Germinal center (tissue), 1 donor: ENCODE measurements around the gene ATP13A1.
A peak's percentile ranks its signal among the peaks of the same experiment; 100 is the strongest.
"Not testable (repeated sequence)": the region's sequence is repeated elsewhere in the genome, so short reads cannot be mapped to it uniquely, and the experiment has no call there.

ENCODE experiments used
- DNase-seq: peaks from one replicate; pipeline ENCODE4 v3.0.0; 2012; ENCODE audit warnings: mixed read lengths, low spot score

ATP13A1 gene

GRCh38 chr19:19663256-19664120 is at the start of gene ATP13A1:
Gene ATP13A1, minus strand, starts transcription at chr19:19663676. Its CDS starts 10 bp downstream, at chr19:19663666.
- DNase-seq, result peak; percentile 88

- no peak for DNase-seq
Observed at GRCh38 chr19:19711934-19712828, 48.7 kb upstream of the ATP13A1 start.

- DNase-seq, result no peak
Observed at GRCh38 chr19:19711306-19711933, 47.9 kb upstream of the ATP13A1 start.

- no peak for DNase-seq
Observed at GRCh38 chr19:19710506-19710905, 47.0 kb upstream of the ATP13A1 start.

DNA sequence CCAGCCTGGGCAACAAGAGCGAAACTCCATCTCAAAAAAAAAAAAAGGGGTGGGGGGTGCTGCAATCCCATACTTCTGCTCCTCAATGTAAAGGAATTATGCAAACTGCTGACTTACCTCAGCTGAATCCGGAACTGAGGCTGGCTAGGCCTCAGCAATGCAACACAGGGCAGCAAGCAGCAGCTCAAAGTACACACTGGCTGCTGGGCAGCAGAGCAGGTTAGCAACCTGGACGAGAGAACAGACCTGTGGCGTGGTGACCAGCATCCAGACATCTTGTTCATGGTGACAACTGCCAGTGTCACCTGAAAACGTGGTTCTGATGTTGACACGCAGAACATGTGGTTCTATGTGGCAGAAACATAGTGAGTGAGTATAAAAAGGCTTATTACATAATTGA is 41.4 kb upstream of the ATP13A1 start:
- DNase-seq, result no peak

- not testable (repeated sequence) for DNase-seq
Observed at GRCh38 chr19:19700493-19700892, 37.0 kb upstream of the ATP13A1 start.

DNA sequence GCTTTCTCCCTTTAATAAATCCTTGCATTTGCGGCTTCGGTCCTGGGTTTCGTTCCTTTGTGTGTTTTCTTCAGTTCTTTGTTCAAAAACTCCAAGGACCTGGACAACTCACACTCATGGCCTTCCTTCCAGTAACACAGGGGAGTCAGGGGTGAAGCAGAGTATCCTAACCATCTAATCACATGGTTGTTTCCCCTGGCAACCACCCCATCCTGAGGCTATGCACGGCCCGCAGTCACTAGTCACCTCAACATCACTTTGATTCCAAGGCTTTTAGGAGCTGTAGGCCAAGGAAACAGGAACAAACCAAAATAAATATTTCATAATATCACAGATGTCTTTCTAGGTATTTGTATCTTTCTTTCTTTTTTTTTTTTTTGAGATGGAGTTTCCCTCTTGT is 34.1 kb upstream of the ATP13A1 start:
- no peak for DNase-seq

DNA sequence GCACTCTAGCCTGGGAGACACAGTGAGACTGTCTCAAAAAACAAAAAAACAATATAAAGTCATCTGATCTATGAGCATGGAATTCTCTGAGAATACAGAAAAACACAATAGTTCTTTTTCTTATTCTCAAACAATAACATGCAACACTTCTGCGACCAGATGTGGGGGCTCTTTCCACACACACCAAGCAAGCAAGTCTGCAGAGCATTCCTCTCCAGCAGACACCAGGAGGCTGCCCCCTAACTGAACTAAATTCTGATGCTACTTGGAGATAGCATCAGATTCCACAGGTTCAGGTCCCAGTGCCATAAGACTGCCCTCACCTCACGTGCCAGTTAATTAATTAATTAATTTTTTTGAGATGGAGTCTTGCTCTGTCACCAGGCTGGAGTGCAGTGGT is 32.9 kb upstream of the ATP13A1 start:
- DNase-seq, result no peak

DNA sequence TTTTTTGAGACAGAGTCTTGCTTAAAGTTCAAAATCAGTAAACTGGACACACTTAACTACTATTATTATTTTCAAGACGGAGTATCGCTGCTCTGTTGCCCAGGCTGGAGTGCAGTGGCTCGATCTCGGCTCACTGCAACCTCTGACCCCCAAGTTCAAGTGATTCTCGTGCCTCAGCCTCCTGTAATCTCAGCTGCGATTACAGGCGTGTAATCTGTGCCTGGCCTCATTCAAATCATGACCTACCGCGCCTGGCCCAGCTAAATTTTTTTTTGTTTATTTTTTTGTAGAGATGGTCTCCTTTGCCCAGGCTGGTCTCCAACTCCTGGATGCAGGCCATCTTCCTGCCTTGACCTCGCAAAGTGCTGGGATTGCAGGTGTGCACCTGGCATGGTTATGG is 28.2 kb upstream of the ATP13A1 start:
- no peak for DNase-seq

DNA sequence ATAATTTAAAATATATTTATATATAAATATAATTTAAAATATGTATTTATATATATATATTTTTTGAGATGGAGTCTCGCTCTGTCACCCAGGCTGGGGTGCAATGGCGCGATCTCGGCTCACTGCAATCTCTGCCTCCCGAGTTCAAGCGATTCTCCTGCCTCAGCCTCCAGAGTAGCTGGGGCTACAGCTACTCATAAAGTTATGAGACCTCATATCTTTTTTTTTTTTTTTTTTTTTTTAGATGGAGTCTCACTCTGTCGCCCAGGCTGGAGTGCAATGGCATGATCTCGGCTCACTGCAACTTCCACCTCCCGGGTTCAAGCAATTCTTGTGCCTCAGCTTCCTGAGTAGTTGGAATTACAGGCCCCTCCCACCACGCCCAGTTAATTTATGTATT is 25.5 kb upstream of the ATP13A1 start:
- DNase-seq, result not testable (repeated sequence)

DNA sequence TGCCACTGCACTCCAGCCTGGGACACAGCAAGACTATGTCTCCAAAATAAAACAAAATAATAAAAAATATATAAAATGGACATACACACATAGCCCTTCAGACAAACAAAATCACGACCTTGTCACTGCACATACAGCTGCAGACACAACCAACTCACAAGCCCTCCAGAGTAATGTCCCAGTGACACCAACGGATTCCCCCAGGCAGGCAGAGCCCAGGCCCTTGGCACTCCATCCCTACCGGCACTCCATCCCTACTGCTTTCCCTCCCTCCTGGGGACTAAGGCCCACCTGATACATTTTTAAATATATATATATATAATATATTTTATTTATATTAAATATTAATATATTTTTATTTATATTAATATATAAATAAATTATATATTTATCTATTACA is 23.6 kb upstream of the ATP13A1 start:
- no peak for DNase-seq

DNA sequence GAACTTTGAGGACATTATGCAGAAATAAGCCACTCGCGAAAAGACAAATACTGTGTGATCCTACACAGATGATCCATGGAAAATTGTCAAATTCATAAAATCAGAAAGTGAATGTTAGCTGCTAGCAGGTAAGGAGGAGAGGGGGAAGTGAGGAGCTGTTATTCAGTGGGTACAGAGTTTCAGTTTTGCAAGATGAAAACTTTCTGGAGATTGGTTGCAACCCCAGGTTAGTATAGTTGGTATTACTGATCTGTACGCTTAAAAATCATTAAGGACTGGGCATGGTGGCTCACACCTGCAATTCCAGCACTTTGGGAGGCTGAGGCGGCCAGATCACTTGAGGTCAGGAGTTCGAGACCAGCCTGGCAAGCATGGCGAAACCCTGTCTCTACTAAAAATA is 23.1 kb upstream of the ATP13A1 start:
- DNase-seq, result no peak

DNA sequence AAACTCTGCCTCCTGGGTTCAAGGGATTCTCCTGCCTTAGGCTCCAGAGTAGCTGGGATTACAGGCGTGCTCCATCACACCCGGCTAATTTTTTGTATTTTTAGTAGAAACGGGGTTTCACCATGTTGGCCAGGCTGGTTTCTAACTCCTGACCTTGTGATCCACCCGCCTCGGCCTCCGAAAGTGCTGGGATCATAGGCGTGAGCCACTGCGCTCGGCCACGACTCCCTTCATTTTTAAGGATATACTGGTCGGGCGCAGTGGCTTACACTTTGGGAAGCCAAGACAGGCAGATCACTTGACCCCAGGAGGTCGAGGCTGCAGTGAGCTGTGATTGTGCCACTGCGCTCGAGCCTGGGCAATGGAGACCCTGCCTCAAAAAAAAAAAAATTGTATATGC is 22.6 kb upstream of the ATP13A1 start:
- not testable (repeated sequence) for DNase-seq

DNA sequence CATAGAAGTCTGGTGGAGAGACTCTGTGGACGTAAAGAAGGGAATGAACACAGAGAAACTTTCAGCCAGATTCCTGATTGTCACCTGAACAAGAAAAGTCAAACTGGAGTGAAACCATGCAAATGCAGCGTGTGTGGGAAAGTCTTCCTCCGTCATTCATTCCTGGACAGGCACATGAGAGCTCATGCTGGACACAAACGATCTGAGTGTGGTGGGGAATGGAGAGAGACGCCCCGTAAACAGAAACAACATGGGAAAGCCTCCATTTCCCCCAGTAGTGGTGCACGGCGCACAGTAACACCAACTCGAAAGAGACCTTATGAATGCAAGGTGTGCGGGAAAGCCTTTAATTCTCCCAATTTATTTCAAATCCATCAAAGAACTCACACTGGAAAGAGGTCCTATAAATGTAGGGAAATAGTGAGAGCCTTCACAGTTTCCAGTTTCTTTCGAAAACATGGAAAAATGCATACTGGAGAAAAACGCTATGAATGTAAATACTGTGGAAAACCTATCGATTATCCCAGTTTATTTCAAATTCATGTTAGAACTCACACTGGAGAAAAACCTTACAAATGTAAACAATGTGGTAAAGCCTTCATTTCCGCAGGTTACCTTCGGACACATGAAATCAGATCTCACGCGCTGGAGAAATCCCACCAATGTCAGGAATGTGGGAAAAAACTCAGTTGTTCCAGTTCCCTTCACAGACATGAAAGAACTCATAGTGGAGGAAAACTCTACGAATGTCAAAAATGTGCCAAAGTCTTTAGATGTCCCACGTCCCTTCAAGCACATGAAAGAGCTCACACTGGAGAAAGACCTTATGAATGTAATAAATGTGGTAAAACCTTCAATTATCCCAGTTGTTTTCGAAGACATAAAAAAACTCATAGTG is 15.9 kb upstream of the ATP13A1 start:
- DNase-seq, result no peak

DNA sequence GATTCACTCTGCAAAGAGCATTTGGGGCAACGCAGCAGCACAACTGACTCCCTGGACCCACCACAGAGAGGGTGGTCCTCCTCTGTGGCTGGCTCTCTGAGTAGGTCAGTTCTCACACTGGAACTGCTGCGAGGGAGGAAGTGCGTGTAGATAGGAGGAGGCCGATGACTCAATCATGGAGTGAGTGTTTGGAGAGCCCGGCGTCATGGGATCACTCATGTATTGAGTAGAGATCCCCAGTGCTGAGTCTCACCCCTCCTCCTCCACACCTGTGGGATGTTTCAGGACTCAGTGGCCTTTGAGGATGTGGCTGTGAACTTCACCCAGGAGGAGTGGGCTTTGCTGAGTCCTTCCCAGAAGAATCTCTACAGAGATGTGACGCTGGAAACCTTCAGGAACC is 14.1 kb upstream of the ATP13A1 start:
- no peak for DNase-seq

GRCh38 chr19:19674315-19674714 is 10.8 kb upstream of the ATP13A1 start:
- DNase-seq, result no peak

- no peak for DNase-seq
Observed at GRCh38 chr19:19672816-19673215, 9.3 kb upstream of the ATP13A1 start.

DNA sequence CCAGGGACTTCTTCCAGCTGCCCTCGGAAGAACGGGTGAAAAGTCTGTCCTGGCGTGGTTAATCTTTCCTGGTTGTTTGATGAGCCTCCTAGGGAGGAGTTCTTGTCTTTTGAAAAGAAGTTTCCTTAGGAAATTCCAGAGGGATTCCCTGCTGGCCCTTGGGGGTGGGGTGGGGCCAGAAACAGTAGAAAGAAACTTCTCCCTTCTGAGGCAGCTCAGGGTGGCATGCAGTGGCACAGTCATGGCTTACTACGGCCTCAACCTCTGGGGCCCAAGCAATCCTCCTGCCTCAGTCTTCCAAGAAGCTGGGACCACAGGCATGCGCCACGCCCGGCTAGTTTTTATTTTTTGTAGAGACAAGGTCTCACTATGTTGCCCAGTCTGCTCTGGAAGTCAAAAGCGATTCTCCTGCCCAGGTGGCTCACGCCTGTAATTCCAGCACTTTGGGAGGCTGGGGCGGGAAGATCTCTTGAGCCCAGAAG is 6.6 kb upstream of the ATP13A1 start:
- no peak for DNase-seq

GRCh38 chr19:19668230-19669012 is 4.9 kb upstream of the ATP13A1 start, which contains the start of gene ZNF101:
Gene ZNF101, plus strand, starts transcription at chr19:19668839. Its CDS starts 125 bp downstream, at chr19:19668964.
- peak; percentile 95 for DNase-seq

- not testable (repeated sequence) for DNase-seq
Observed at GRCh38 chr19:19665420-19665948, 2.0 kb upstream of the ATP13A1 start.
